ENCODE measurements around the gene NFAT5. TPM values are rescaled to one million over a fixed set of nuclear protein-coding genes. Genes with fewer than 3 reads are reported as not detected.

Gene NFAT5
- total RNA-seq, 2 experiments from 2014 or later, result 6.7 to 29.7 TPM

DNA sequence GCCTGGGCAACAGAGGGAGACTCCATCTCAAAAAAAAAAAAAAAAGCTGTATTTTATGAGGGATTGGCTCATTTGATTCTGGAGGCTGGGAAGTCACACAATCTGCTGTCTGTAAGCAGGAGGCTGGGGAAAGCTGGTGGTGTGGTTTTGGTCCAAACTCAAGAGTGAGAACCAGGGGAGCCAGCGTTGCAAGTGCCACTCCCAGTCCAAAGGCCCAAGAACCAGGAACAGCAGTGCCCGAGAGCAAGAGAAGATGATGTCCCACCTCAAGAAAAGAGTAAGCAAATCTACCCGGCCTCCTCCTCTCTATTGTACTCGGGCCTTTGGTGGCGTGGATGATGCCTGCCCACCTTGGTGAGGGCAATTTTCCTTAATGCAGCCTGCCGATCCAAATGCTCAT is 166.3 kb downstream of the NFAT5 start:
- H3K4me2 ChIP-seq (ENCODE audit: low read length), result no peak overlapping the region
- no peaks in the 10 kb centered on the region for H4K20me1 ChIP-seq (ENCODE audit: insufficient read depth, low read length)
- no peaks in the 10 kb centered on the region for H3K9me3 ChIP-seq (ENCODE audit: low read length)
- ChIA-PET POLR2A (interaction anchor here (1.1 kb wide), 1 partner anchor 14 kb away, joined by 5 read pairs; no protein-coding TSS in a partner anchor), CTCF (ENCODE audit: unreplicated experiment) (no interaction called here)
- no peak overlapping the region for H3K27ac ChIP-seq (ENCODE audit: low read depth, low read length, poor library complexity, severe bottlenecking)
- TF ChIP-seq EZH2phosphoT487 (IDR thresholded peaks at IDR 0.05; ENCODE audit: borderline replicate concordance, low read depth, low read length) (no peak), CTCF (conservative IDR thresholded peaks at IDR 0.05; ENCODE audit: low read length) (no peak)
- H3K9me2 ChIP-seq (ENCODE audit: insufficient read depth, low read length), result no peaks in the 10 kb centered on the region
- DNase-seq (ENCODE audit: low spot score), result no peak
- peaks cover 9% of the 10 kb centered on the region for H3K4me1 ChIP-seq (ENCODE audit: insufficient read depth, low read length, poor library complexity, severe bottlenecking)
- intact Hi-C loops (cut with micrococcal nuclease; ENCODE audit: unreplicated experiment), result no loop called here
- H2AFZ ChIP-seq (ENCODE audit: low read length), result no peak overlapping the region
- H3K36me3 ChIP-seq (ENCODE audit: insufficient read depth, low read length), result no peaks in the 10 kb centered on the region
- H3K4me3 ChIP-seq (ENCODE audit: low read depth, low read length, poor library complexity, severe bottlenecking), result no peak overlapping the region
- no TSS peak for BruUV-seq (replicated peaks)
- no peaks in the 10 kb centered on the region for H3K79me2 ChIP-seq (ENCODE audit: insufficient read depth, low read depth, low read length)

GRCh38 chr16:69741519-69741918 is 175.8 kb downstream of the NFAT5 start:
- H3K79me2 ChIP-seq (ENCODE audit: insufficient read depth, low read depth, low read length), result no peaks in the 10 kb centered on the region
- intact Hi-C loops (cut with micrococcal nuclease; ENCODE audit: unreplicated experiment), result no loop called here
- H3K9me3 ChIP-seq (ENCODE audit: low read length), result no peaks in the 10 kb centered on the region
- H4K20me1 ChIP-seq (ENCODE audit: insufficient read depth, low read length), result no peaks in the 10 kb centered on the region
- CTCF ChIA-PET (ENCODE audit: unreplicated experiment), result no interaction called here
- DNase-seq (ENCODE audit: low spot score), result no peak
- no peak overlapping the region for H3K4me3 ChIP-seq (ENCODE audit: low read depth, low read length, poor library complexity, severe bottlenecking)
- H3K4me1 ChIP-seq (ENCODE audit: insufficient read depth, low read length, poor library complexity, severe bottlenecking), result no peaks in the 10 kb centered on the region
- no peak overlapping the region for H2AFZ ChIP-seq (ENCODE audit: low read length)
- no peak overlapping the region for H3K4me2 ChIP-seq (ENCODE audit: low read length)
- H3K27ac ChIP-seq (ENCODE audit: low read depth, low read length, poor library complexity, severe bottlenecking), result no peak overlapping the region
- POLR2A ChIA-PET, result interaction anchor here (1.2 to 1.9 kb wide), 2 partner anchors 13 to 15 kb away, joined by 3 to 9 read pairs; partner anchors contain the start of genes NOB1 and NQO1
- no peaks in the 10 kb centered on the region for H3K9me2 ChIP-seq (ENCODE audit: insufficient read depth, low read length)
- TF ChIP-seq EZH2phosphoT487 (IDR thresholded peaks at IDR 0.05; ENCODE audit: borderline replicate concordance, low read depth, low read length), result no peak
- TF ChIP-seq CTCF (conservative IDR thresholded peaks at IDR 0.05; ENCODE audit: low read length), result no peak
- BruUV-seq (replicated peaks), result no TSS peak
- peaks cover 76% of the 10 kb centered on the region for H3K36me3 ChIP-seq (ENCODE audit: insufficient read depth, low read length)

- Histone ChIP-seq H3K36me3 (ENCODE audit: insufficient read depth, low read length) (peaks cover 82% of the 10 kb centered on the region), H4K20me1 (ENCODE audit: insufficient read depth, low read length) (no peaks in the 10 kb centered on the region), H3K4me2 (ENCODE audit: low read length) (no peak overlapping the region), H3K9me2 (ENCODE audit: insufficient read depth, low read length) (no peaks in the 10 kb centered on the region), H3K79me2 (ENCODE audit: insufficient read depth, low read depth, low read length) (no peaks in the 10 kb centered on the region; the same call in 1 of the 2 replicates), H3K9me3 (ENCODE audit: low read length) (no peaks in the 10 kb centered on the region), H3K4me3 (ENCODE audit: low read depth, low read length, poor library complexity, severe bottlenecking) (no peak overlapping the region), H2AFZ (ENCODE audit: low read length) (no peak overlapping the region), H3K27ac (ENCODE audit: low read depth, low read length, poor library complexity, severe bottlenecking) (no peak overlapping the region), H3K4me1 (ENCODE audit: insufficient read depth, low read length, poor library complexity, severe bottlenecking) (no peaks in the 10 kb centered on the region)
- POLR2A ChIA-PET, result interaction anchor here (1.2 to 1.9 kb wide), 2 partner anchors 12 to 16 kb away, joined by 3 to 9 read pairs; partner anchors contain the start of genes NOB1 and NQO1
- TF ChIP-seq CTCF (conservative IDR thresholded peaks at IDR 0.05; ENCODE audit: low read length), result no peak
- TF ChIP-seq EZH2phosphoT487 (IDR thresholded peaks at IDR 0.05; ENCODE audit: borderline replicate concordance, low read depth, low read length), result no peak
- DNase-seq (ENCODE audit: low spot score), result no peak
- CTCF ChIA-PET (ENCODE audit: unreplicated experiment), result no interaction called here
- intact Hi-C loops (cut with micrococcal nuclease; ENCODE audit: unreplicated experiment), result no loop called here
- TSS peak; percentile 68 for BruUV-seq (replicated peaks)
Observed at GRCh38 chr16:69741951-69742904, 176.5 kb downstream of the NFAT5 start.
